K562 (cell line): ENCODE results near the gene UBR4. TPM values are rescaled to one million over a fixed set of nuclear protein-coding genes. Genes with fewer than 3 reads are reported as not detected.

Experiments
- CCAR2 ChIP-seq: fragments of 200-400 bp; formaldehyde crosslinking; IDR thresholded peaks from 2 replicates; pipeline ENCODE4 v1.6.1; 2017; ENCODE audit warnings: mild to moderate bottlenecking, low read depth, low read length
- CREB3 ChIP-seq: fragments of 450-650 bp; conservative IDR thresholded peaks from 2 replicates; pipeline ENCODE4 v1.6.1; 2016; ENCODE audit warnings: missing genetic modification characterization, low read depth, mild to moderate bottlenecking, missing compliant biosample characterization, moderate library complexity
- DDX20 ChIP-seq: fragments of 450-650 bp; IDR thresholded peaks from 2 replicates; pipeline ENCODE4 v1.6.1; 2016; ENCODE audit warnings: missing genetic modification characterization, low read depth, mild to moderate bottlenecking, missing compliant biosample characterization, moderate library complexity
- ELF1 ChIP-seq: fragments of 200-800 bp; sonication (Bioruptor generic); IDR thresholded peaks from 2 replicates; pipeline ENCODE4 v1.6.1; 2016; ENCODE audit warnings: missing genetic modification characterization, missing compliant biosample characterization
- GMEB1 ChIP-seq: fragments of 250-450 bp; sonication (Bioruptor Pico); IDR thresholded peaks from 2 replicates; pipeline ENCODE4 v1.4.0; 2020; ENCODE audit warnings: mild to moderate bottlenecking
- HINFP ChIP-seq: fragments of 450-650 bp; conservative IDR thresholded peaks from 2 replicates; pipeline ENCODE4 v1.6.1; 2016; ENCODE audit warnings: missing genetic modification characterization, low read depth, mild to moderate bottlenecking, control low read depth, missing compliant biosample characterization
- HOMEZ ChIP-seq: fragments of 250-450 bp; sonication (Bioruptor Pico); IDR thresholded peaks from 2 replicates; pipeline ENCODE4 v1.4.0; 2020; ENCODE audit warnings: mild to moderate bottlenecking, moderate library complexity
- MBD2 ChIP-seq: sonication (generic); IDR thresholded peaks from 2 replicates; pipeline ENCODE4 v1.6.1; 2016; ENCODE audit warnings: low read depth, borderline replicate concordance
- NCOA6 ChIP-seq: fragments of 450-650 bp; IDR thresholded peaks from 2 replicates; pipeline ENCODE4 v1.6.1; 2017; ENCODE audit warnings: mild to moderate bottlenecking
- NFRKB ChIP-seq: fragments of 450-650 bp; IDR thresholded peaks from 2 replicates; pipeline ENCODE4 v1.6.1; 2016; ENCODE audit warnings: low read depth
- PHF20 ChIP-seq: fragments of 450-650 bp; IDR thresholded peaks from 2 replicates; pipeline ENCODE4 v1.6.1; 2018; ENCODE audit not compliant: partially characterized antibody
- PRMT5 ChIP-seq: sonication (generic); formaldehyde crosslinking; IDR thresholded peaks from 2 replicates; pipeline ENCODE4 v1.5.0; 2020; ENCODE audit warnings: missing genetic modification reagents
- TCF3 ChIP-seq: sonication (generic); formaldehyde crosslinking; IDR thresholded peaks from 2 replicates; pipeline ENCODE4 v1.4.0; 2020; ENCODE audit warnings: mild to moderate bottlenecking, missing genetic modification reagents
- THRA ChIP-seq: fragments of 450-650 bp; IDR thresholded peaks from 2 replicates; pipeline ENCODE4 v1.6.1; 2017; ENCODE audit warnings: mild to moderate bottlenecking, moderate library complexity
- TOE1 ChIP-seq, 2 experiments: fragments of 450-650 bp in 1 of 2; sonication (generic) in 1 of 2; formaldehyde crosslinking in 1 of 2; IDR thresholded peaks; 2 replicates each; pipeline versions ENCODE4 v1.7.1 to v1.8.0; 2016 to 2022; ENCODE audit warnings: borderline replicate concordance in 2 of 2, mild to moderate bottlenecking in 2 of 2, antibody characterized with exemption in 1 of 2, inconsistent platforms in 1 of 2, low read depth in 1 of 2, missing genetic modification reagents in 1 of 2, moderate library complexity in 1 of 2
- ZNF512 ChIP-seq: IDR thresholded peaks from 2 replicates; pipeline ENCODE4 v1.6.1; 2016; ENCODE audit warnings: missing genetic modification characterization, missing compliant biosample characterization
- ZNF76 ChIP-seq: fragments of 250-450 bp; sonication (Bioruptor Pico); IDR thresholded peaks from 2 replicates; pipeline ENCODE4 v1.4.0; 2020; ENCODE audit warnings: mild to moderate bottlenecking, moderate library complexity, borderline replicate concordance
- polyA plus RNA-seq, 8 experiments: library from polyadenylated mRNA; depleted of rRNA in 4 of 8; stranded (reverse) in 5 of 8; unstranded in 3 of 8; fragments of >200 nt; fragmentation: Nextera tagmentation in 2 of 8; fragmentation: Illumina TruSeq in 1 of 8; extraction: Ambion mirVana in 2 of 8; extraction: Trizol in 1 of 8; gene quantifications; 2 replicates each; pipeline versions ENCODE4 v1.2.1 to v1.2.3, GENCODE V29; 2011 to 2014; ENCODE audit warnings: inconsistent platforms in 1 of 8, missing spikeins in 1 of 8
- total RNA-seq, 7 experiments: library from RNA; depleted of rRNA in 6 of 7; stranded (reverse); fragments of >200 nt in 6 of 7; fragmentation: Illumina TruSeq in 2 of 7; extraction: Trizol in 2 of 7; gene quantifications; 2 replicates each; pipeline versions ENCODE4 v1.2.1 to v1.2.3, GENCODE V29; 2011 to 2021; ENCODE audit warnings: low replicate concordance in 1 of 7

Gene UBR4
- total and polyA plus RNA-seq, 9 of the 15 experiments (the other 6 are each of a cell fraction or from before 2014, with no cell fraction given) = 55.4 to 277 (median 123) TPM

- peak; percentile 93 for TF ChIP-seq PHF20
- TF ChIP-seq PRMT5 (CRISPR knock-in tag) = peak; percentile 29; the same call in 1 of the 2 replicates
- TF ChIP-seq NFRKB = peak; percentile 82
- TF ChIP-seq CCAR2 = no peak
- peak; percentile 54 for TF ChIP-seq MBD2
- no peak for TF ChIP-seq ZNF512 (tag)
- 0 out of 2 replicates have a peak, but pooled peaks have one; percentile 16 for TF ChIP-seq CREB3 (tag)
- TF ChIP-seq ZNF76 (CRISPR knock-in tag) = peak; percentile 95; the same call in 1 of the 2 replicates
- no peak for TF ChIP-seq HINFP
- no peak for TF ChIP-seq DDX20
- peak; percentile 38; the same call in 1 of the 2 replicates for TF ChIP-seq TCF3
- peak; percentile 74 for TF ChIP-seq GMEB1 (CRISPR knock-in tag)
- peak; percentile 93 for TF ChIP-seq TOE1 (IDR thresholded peaks at IDR 0.05; ENCODE audit: borderline replicate concordance)
- TF ChIP-seq TOE1 (CRISPR knock-in tag; IDR thresholded peaks at IDR 0.05; ENCODE audit: borderline replicate concordance, low read depth) = peak; percentile 48; the same call in 1 of the 2 replicates
- TF ChIP-seq HOMEZ = peak; percentile 88
- no peak for TF ChIP-seq NCOA6
- TF ChIP-seq THRA = no peak
- 0 out of 2 replicates have a peak, but pooled peaks have one; percentile 35 for TF ChIP-seq ELF1 (tag)
Measured at GRCh38 chr1:19251305-19252196, 41.5 kb upstream of the UBR4 start, which contains the start of the genes EMC1 and MRTO4 (continued).
